HEK293 (cell line): Measurements from ENCODE around the gene SCAMP3.

Experiments used
- KLF7 ChIP-seq: fragments of 450-650 bp; formaldehyde crosslinking; IDR thresholded peaks from 2 replicates; pipeline ENCODE4 v1.5.1; 2016; ENCODE audit warnings: missing biosample characterization, missing genetic modification characterization, borderline replicate concordance
- SP2 ChIP-seq: fragments of 450-650 bp; formaldehyde crosslinking; IDR thresholded peaks from 2 replicates; pipeline ENCODE4 v1.5.1; 2016; ENCODE audit warnings: missing biosample characterization, missing genetic modification characterization
- ZFHX2 ChIP-seq: fragments of 450-650 bp; formaldehyde crosslinking; conservative IDR thresholded peaks from 2 replicates; pipeline ENCODE4 v1.5.1; 2016; ENCODE audit warnings: missing biosample characterization, missing genetic modification characterization
- ZFP41 ChIP-seq: fragments of 450-650 bp; formaldehyde crosslinking; IDR thresholded peaks from 2 replicates; pipeline ENCODE4 v1.5.1; 2016; ENCODE audit warnings: missing biosample characterization, missing genetic modification characterization, borderline replicate concordance
- ZNF670 ChIP-seq: fragments of 450-650 bp; formaldehyde crosslinking; IDR thresholded peaks from 2 replicates; pipeline ENCODE4 v1.5.1; 2016; ENCODE audit warnings: missing biosample characterization, missing genetic modification characterization, low read depth
- TF ChIP-seq, protein P1 (sequence below): fragments of 450-650 bp; formaldehyde crosslinking; IDR thresholded peaks from 2 replicates; pipeline ENCODE4 v1.5.1; 2016; ENCODE audit warnings: missing biosample characterization, missing genetic modification characterization
- TF ChIP-seq, protein P2 (sequence below): fragments of 450-650 bp; formaldehyde crosslinking; IDR thresholded peaks from 2 replicates; pipeline ENCODE4 v1.5.1; 2016; ENCODE audit warnings: missing biosample characterization, missing genetic modification characterization

DNA sequence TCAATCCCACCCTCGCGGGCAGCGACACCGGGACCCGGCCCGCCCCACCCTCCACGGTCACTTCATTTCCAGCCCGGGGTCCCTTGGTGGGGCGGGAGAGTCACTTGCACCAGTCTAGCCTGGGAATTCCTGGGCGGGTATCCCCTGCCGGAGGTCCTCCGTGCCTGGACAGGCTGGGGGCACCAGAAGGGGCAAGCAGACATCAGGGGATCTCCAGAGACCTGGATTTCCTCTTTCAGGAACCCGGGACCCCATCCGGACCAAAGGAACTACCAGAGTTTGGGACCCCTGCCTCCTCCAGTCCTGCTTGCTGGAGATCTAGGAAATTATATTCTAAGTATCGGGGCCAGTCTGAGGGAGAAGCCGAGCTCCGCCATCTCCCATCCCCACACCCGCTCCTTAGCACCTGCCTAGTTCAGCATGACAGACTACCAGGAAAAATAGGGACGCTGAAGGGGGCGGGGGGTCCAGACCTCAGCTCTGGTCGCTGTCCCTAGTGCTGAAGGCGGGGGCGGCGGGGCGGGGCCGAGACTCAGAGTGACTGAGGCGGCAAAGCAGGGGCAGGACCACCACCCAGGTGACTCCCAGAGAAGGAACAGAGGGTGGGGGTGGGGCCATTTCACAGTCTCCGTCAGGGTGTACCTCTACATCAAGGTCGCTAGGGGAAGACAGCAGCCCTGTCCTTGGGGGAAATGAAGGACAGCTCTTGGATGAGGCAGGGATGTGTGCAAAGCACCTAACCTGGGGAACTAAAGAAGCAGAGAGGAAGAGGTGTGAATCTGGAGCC is 15.9 kb upstream of the SCAMP3 start:
- TF ChIP-seq ZNF670 (tag by site-specific recombination) = no peak
- TF ChIP-seq SP2 (tag by site-specific recombination) = peak; percentile 65; the same call in 1 of the 2 replicates
- TF ChIP-seq, protein P1, sequence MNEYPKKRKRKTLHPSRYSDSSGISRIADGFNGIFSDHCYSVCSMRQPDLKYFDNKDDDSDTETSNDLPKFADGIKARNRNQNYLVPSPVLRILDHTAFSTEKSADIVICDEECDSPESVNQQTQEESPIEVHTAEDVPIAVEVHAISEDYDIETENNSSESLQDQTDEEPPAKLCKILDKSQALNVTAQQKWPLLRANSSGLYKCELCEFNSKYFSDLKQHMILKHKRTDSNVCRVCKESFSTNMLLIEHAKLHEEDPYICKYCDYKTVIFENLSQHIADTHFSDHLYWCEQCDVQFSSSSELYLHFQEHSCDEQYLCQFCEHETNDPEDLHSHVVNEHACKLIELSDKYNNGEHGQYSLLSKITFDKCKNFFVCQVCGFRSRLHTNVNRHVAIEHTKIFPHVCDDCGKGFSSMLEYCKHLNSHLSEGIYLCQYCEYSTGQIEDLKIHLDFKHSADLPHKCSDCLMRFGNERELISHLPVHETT (tag by site-specific recombination) = no peak
- TF ChIP-seq, protein P2, sequence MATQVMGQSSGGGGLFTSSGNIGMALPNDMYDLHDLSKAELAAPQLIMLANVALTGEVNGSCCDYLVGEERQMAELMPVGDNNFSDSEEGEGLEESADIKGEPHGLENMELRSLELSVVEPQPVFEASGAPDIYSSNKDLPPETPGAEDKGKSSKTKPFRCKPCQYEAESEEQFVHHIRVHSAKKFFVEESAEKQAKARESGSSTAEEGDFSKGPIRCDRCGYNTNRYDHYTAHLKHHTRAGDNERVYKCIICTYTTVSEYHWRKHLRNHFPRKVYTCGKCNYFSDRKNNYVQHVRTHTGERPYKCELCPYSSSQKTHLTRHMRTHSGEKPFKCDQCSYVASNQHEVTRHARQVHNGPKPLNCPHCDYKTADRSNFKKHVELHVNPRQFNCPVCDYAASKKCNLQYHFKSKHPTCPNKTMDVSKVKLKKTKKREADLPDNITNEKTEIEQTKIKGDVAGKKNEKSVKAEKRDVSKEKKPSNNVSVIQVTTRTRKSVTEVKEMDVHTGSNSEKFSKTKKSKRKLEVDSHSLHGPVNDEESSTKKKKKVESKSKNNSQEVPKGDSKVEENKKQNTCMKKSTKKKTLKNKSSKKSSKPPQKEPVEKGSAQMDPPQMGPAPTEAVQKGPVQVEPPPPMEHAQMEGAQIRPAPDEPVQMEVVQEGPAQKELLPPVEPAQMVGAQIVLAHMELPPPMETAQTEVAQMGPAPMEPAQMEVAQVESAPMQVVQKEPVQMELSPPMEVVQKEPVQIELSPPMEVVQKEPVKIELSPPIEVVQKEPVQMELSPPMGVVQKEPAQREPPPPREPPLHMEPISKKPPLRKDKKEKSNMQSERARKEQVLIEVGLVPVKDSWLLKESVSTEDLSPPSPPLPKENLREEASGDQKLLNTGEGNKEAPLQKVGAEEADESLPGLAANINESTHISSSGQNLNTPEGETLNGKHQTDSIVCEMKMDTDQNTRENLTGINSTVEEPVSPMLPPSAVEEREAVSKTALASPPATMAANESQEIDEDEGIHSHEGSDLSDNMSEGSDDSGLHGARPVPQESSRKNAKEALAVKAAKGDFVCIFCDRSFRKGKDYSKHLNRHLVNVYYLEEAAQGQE (tag by site-specific recombination) = peak; percentile 96
- peak; percentile 58 for TF ChIP-seq ZFHX2
- TF ChIP-seq ZFP41 = no peak
- no peak for TF ChIP-seq KLF7 (tag by site-specific recombination)
